VCaP (cell line): ENCODE data around the gene MYT1.

Experiments used
- H3K27ac ChIP-seq: fragments of 450-650 bp; 2 replicates; pipeline ENCODE4 v1.5.1; 2017
- CTCF ChIP-seq: fragments of 450-650 bp; conservative IDR thresholded peaks from 2 replicates; pipeline ENCODE4 v1.5.1; 2017; ENCODE audit warnings: mild to moderate bottlenecking, moderate library complexity

MYT1 gene

GRCh38 chr20:64254571-64255360 lies 90.5 kb downstream of the MYT1 start:
- peak overlapping the region; percentile 96 for H3K27ac ChIP-seq
- TF ChIP-seq CTCF = no peak

- peak within 1 kb of the TSS; percentile 96 for H3K27ac ChIP-seq
- no peak for TF ChIP-seq CTCF
Observed at GRCh38 chr20:64255361-64256281, 91.4 kb downstream of the MYT1 start, which contains the start of gene PCMTD2. PCMTD2 (plus strand) TSS chr20:64255748; CDS start chr20:64259966, 4,218 bp downstream.

- no peak for TF ChIP-seq CTCF
- H3K27ac ChIP-seq = peak overlapping the region; percentile 96
Observed at GRCh38 chr20:64256282-64256935, 92.2 kb downstream of the MYT1 start.

GRCh38 chr20:64257107-64257757 lies 93.0 kb downstream of the MYT1 start:
- TF ChIP-seq CTCF = no peak
- H3K27ac ChIP-seq = peak overlapping the region; percentile 96

GRCh38 chr20:64258071-64258823 lies 94.0 kb downstream of the MYT1 start:
- TF ChIP-seq CTCF = no peak
- H3K27ac ChIP-seq = no peak overlapping the region

GRCh38 chr20:64260239-64260638 lies 96.0 kb downstream of the MYT1 start:
- no peak for TF ChIP-seq CTCF
- H3K27ac ChIP-seq = no peak overlapping the region
